Stimulated activated CD4-positive, alpha-beta T cell treated with anti-CD3 and anti-CD28 coated beads, Interleukin-15, amount 100 ng/mL, for 1 hour (primary cell): ENCODE measurements around the gene AIFM3.

Experiments
- DNase-seq, 2 donors: peaks; one replicate each; pipeline ENCODE4 v3.0.0-alpha.2; 2020; ENCODE audit warnings: low read depth in 1 of 2, low spot score in 1 of 2

AIFM3 gene

GRCh38 chr22:20990184-20991180, 23.4 kb downstream of the AIFM3 start:
- no peak for DNase-seq

GRCh38 chr22:20991252-20992055, 24.4 kb downstream of the AIFM3 start:
- DNase-seq: no peak

- no peak for DNase-seq
These were observed 25.0 kb downstream of the AIFM3 start for GRCh38 chr22:20992056-20992442.

- DNase-seq: no peak
These were observed 25.6 kb downstream of the AIFM3 start for GRCh38 chr22:20992456-20993303.

- no peak for DNase-seq
These were observed 26.5 kb downstream of the AIFM3 start for GRCh38 chr22:20993304-20994127.

- DNase-seq: no peak
These were observed 27.3 kb downstream of the AIFM3 start for GRCh38 chr22:20994128-20994901.

- DNase-seq: no peak
These were observed 27.8 kb downstream of the AIFM3 start for GRCh38 chr22:20994902-20995241.

- DNase-seq: no peak
These were observed 28.4 kb downstream of the AIFM3 start for GRCh38 chr22:20995329-20996030.

- no peak for DNase-seq
These were observed 29.0 kb downstream of the AIFM3 start for GRCh38 chr22:20996031-20996410.

- DNase-seq: no peak
These were observed 29.8 kb downstream of the AIFM3 start for GRCh38 chr22:20996598-20997535.

GRCh38 chr22:20997536-20998257, 30.6 kb downstream of the AIFM3 start:
- DNase-seq: no peak

- no peak for DNase-seq
These were observed 31.6 kb downstream of the AIFM3 start for GRCh38 chr22:20998411-20999336.

- no peak for DNase-seq
These were observed 32.5 kb downstream of the AIFM3 start for GRCh38 chr22:20999350-21000206.

- no peak for DNase-seq
These were observed 33.3 kb downstream of the AIFM3 start for GRCh38 chr22:21000207-21000986.
